ENCODE data around the gene GALNT9.
A peak's percentile ranks its signal among the peaks of the same experiment; 100 is the strongest.

The GALNT9 gene

GRCh38 chr12:132179431-132180362, 149.7 kb downstream of the GALNT9 start:
- no peak for DNase-seq

- DNase-seq, result peak; percentile 35
Observed at GRCh38 chr12:132178801-132179401, 150.5 kb downstream of the GALNT9 start.

- DNase-seq, result no peak
Observed at GRCh38 chr12:132178316-132178715, 151.1 kb downstream of the GALNT9 start.

- DNase-seq, result no peak
Observed at GRCh38 chr12:132176920-132177551, 152.4 kb downstream of the GALNT9 start.

GRCh38 chr12:132176385-132176919, 152.9 kb downstream of the GALNT9 start:
- DNase-seq, result no peak

GRCh38 chr12:132175496-132176384, 153.6 kb downstream of the GALNT9 start:
- DNase-seq, result no peak

GRCh38 chr12:132174839-132175490, 154.4 kb downstream of the GALNT9 start:
- DNase-seq, result no peak

GRCh38 chr12:132174015-132174838, 155.2 kb downstream of the GALNT9 start:
- DNase-seq, result peak; percentile 1

- DNase-seq, result peak; percentile 1
Observed at GRCh38 chr12:132173135-132174014, 156.0 kb downstream of the GALNT9 start.

- DNase-seq, result peak; percentile 1
Observed at GRCh38 chr12:132172619-132173018, 156.8 kb downstream of the GALNT9 start.

- DNase-seq, result peak; percentile 1
Observed at GRCh38 chr12:132171968-132172521, 157.3 kb downstream of the GALNT9 start.

- DNase-seq, result peak; percentile 1
Observed at GRCh38 chr12:132171293-132171967, 158.0 kb downstream of the GALNT9 start.

- DNase-seq, result peak; percentile 1
Observed at GRCh38 chr12:132170637-132171292, 158.6 kb downstream of the GALNT9 start.

GRCh38 chr12:132170094-132170636, 159.2 kb downstream of the GALNT9 start:
- DNase-seq, result no peak

GRCh38 chr12:132169376-132169775, 160.0 kb downstream of the GALNT9 start:
- no peak for DNase-seq

GRCh38 chr12:132168311-132169031, 160.9 kb downstream of the GALNT9 start:
- peak; percentile 0 for DNase-seq

Measured in effector CD4-positive, alpha-beta T cell (primary cell).